HCEC 1CT (cell line): ENCODE measurements around the gene ATPAF1.

ENCODE experiments used
- DNase-seq: peaks from one replicate; pipeline ENCODE4 v3.0.0-alpha.2; 2017

ATPAF1 gene

DNA sequence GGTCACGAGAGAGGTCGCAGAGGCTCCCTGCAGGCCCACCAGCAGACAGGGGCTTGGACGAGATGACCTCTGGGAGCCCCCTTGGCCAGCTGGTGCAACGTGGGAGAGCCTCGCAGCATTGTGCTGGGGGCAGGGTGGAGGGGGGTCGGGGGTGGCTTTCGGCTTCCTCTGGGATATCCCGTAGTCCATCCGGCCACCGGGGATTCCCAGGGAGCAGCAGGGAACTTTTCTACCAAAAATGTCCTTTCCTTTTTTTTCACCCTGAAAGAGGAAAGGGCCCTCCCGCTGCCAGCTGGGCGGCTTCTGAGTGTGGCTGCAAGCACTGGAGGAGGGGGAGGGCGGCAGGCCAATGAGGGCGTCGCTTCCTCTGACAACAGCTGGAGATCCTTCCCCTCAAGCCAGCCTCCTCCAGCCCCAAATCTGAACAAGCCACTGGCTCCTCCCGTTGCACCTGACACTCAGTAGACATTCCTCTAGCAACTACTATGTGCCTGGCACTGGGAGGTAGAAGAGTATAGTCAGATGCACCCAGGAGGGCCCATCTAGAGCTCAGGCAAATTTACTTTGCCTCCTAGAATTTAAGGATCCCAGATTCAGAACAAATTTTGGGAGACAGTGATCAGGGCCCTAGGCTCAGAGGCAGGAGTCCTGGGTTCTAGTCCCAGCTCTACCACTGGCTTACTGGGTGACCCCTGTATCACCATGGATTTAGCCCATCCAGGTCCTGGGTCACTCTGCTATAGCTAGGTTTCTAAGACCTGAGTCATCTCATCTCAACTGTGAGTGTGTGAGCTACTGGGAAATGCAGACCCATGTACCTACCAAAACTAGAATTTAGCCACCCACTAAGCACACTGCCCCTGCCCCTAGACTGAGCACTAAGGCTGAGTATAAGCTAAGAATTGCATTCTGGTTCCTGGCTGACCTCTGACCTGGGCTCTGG lies 54.2 kb downstream of the ATPAF1 start:
- peak; percentile 70 for DNase-seq

- no peak for DNase-seq
These were observed 55.1 kb downstream of the ATPAF1 start for GRCh38 chr1:46612937-46613660.

DNA sequence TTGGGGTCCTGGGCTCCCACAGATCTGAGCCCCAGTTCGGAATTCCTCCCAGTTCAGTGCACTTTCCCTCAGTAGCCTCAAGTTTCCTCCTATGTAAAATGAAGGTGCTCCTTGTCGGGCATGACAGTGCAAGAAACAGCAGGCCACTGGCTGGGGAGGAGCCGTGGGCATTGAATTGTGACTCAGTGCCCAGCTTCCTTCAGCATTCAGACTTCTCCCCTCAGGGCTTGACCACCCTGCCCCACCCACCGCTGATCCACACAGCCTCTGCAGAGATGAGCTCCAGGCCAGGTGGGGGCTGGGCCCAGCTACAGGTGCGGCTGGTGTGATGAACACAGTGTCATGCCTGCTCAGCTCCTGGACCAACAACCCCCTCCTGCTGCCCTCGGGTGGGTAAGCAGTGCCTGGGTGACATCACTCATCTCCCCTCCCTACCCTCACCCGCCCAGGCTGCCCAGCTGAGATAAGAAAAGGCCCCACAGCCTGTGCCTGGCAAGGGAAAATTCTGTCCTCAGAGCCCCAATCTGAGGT lies 56.4 kb downstream of the ATPAF1 start:
- no peak for DNase-seq

- DNase-seq, result no peak
These were observed 60.6 kb downstream of the ATPAF1 start for GRCh38 chr1:46607345-46608130.

- DNase-seq, result no peak
These were observed 61.8 kb downstream of the ATPAF1 start for GRCh38 chr1:46606255-46606965.

DNA sequence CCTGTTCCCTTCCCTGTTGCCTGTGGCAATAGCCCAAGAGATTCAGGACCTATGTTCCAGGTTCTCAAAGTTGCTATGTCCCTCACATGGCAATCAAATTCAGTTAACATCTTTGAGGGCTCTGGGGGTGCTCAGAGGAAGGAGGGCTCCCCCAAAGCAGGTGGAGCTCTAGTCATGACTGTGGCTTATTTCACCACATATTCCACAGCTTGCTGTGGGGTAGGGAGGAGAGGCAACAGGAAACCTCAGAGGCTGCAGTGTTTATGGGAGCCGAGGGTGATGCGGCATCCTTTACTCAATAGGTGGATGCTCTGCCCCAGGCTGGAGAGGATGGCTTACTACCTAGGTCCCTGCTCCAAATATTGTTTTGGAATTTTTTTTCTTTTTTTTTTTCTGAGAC lies 62.9 kb downstream of the ATPAF1 start:
- DNase-seq, result no peak

DNA sequence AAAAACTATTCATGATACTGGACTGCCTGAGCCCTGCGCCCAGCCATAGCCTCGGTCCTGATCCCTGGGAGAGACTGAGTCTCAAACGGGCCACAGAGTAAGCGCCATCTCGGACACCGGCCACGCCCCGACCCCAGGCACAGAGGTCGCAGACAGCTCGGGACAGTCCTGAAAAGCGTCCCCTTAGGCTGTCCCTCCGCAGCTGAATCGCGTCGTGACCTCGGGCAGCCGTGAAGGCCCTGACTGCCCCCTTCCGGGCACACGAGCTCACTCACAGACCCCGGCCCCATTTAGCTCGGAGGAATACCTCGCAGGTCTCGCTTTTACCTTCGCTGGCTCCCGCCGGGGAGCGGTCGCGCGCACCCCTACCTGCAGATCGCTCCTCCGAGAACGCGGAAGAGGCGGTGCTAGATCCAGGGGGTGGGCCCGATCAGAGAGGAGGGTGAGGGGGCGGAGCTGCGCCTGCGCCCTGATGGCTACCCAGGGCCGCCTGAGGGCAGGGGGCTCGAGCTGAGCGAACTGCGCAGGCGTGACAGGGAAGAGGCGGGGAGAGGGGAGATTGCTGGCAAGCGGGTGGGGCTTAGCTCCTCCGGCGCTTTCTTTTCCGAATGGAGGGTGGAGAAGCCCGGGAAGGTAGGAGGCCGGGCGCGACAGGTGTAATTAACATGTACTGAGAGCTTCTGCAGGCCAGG lies 64.2 kb downstream of the ATPAF1 start, which contains the start of gene MKNK1:
Gene MKNK1 (minus strand): TSS at position 411 of the 692 bp plus-strand sequence. CDS start 20,941 bp downstream, outside the sequence.
- peak; percentile 86 for DNase-seq

DNA sequence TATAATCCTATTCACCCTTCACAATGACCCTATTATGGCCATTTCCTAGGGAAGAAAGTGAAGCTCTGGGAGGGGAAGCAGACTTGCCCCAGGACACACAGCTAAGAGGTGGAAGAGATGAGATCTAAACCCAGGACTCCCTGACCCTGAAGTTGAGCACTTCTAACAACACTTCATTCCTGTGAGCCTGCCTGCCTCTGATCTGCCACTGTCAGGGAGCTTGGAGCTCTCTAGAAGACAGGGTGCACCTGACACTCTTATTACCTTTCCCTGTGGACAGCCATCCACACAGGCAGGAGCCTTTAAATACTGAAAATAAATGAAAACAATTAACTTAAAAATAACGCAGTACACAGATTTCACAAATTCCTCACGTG lies 64.7 kb downstream of the ATPAF1 start:
- no peak for DNase-seq

- DNase-seq, result no peak
These were observed 66.7 kb downstream of the ATPAF1 start for GRCh38 chr1:46601257-46602007.

- DNase-seq, result no peak
These were observed 68.8 kb downstream of the ATPAF1 start for GRCh38 chr1:46599059-46599970.

DNA sequence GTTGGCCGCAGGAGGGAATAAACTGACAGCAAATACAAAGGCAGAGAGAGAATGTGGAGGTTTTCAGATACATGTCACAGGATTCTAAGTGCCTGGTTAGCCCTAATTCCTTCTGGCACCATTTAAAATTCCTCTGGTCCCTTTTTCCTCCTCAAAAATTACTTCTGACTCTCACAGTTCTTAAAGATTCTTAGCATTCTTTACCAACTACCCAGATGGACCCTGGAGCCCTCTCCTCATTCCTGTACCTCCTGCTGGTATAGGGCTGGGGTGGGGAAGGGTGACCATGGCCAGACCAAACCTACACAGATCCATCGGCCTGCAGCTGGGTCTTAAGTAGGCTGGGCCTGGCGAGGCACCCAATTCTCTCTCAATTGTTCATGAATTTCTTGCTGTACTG lies 71.3 kb downstream of the ATPAF1 start:
- no peak for DNase-seq

GRCh38 chr1:46596036-46596435 lies 72.1 kb downstream of the ATPAF1 start:
- DNase-seq, result no peak

- no peak for DNase-seq
These were observed 73.0 kb downstream of the ATPAF1 start for GRCh38 chr1:46595127-46595526.

GRCh38 chr1:46594063-46594462 lies 74.1 kb downstream of the ATPAF1 start:
- no peak for DNase-seq

GRCh38 chr1:46592823-46593222 lies 75.3 kb downstream of the ATPAF1 start:
- DNase-seq, result no peak

DNA sequence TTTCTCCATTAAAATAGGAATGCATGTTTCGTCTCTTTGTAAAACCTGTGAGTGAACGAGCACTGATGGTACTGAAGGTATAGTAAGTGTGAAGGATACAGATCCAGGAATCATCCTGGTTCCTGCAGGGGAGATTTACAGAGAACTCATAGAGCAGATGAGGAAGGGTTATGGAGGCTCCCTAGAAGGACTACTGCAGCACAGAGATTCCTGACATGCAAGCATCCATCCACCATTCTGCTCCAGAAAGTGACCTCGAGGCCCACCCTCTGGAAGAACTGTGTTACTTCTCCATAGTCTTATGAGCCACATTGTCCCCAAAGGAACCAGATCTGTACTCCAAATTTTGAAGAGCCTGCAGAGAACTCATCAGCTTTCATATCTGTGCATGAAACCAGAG lies 78.6 kb downstream of the ATPAF1 start:
- no peak for DNase-seq

GRCh38 chr1:46587069-46587468 lies 81.1 kb downstream of the ATPAF1 start:
- no peak for DNase-seq

GRCh38 chr1:46585312-46585938 lies 82.7 kb downstream of the ATPAF1 start:
- no peak for DNase-seq

GRCh38 chr1:46583494-46583893 lies 84.7 kb downstream of the ATPAF1 start:
- no peak for DNase-seq
